NCI-H1048 (cell line): ENCODE data around the gene GRM8.

Source experiments
- DNase-seq: peaks from one replicate; lab custom pipeline; 2025; lab: John Stamatoyannopoulos, UW

Gene GRM8

GRCh38 chr7:126806614-126807013, 446.1 kb downstream of the GRM8 start:
- DNase-seq, result no peak

- DNase-seq, result no peak
Observed at GRCh38 chr7:126805351-126805750, 447.4 kb downstream of the GRM8 start.

- DNase-seq, result no peak
Observed at GRCh38 chr7:126804604-126805003, 448.1 kb downstream of the GRM8 start.

- DNase-seq, result no peak
Observed at GRCh38 chr7:126803990-126804389, 448.8 kb downstream of the GRM8 start.

- DNase-seq, result peak; percentile 52
Observed at GRCh38 chr7:126803060-126803665, 449.6 kb downstream of the GRM8 start.

GRCh38 chr7:126801733-126802132, 451.0 kb downstream of the GRM8 start:
- no peak for DNase-seq

GRCh38 chr7:126799541-126799940, 453.2 kb downstream of the GRM8 start:
- DNase-seq, result no peak

GRCh38 chr7:126792521-126792920, 460.2 kb downstream of the GRM8 start:
- DNase-seq, result no peak

GRCh38 chr7:126791306-126791705, 461.4 kb downstream of the GRM8 start:
- no peak for DNase-seq

- DNase-seq, result no peak
Observed at GRCh38 chr7:126790763-126791162, 462.0 kb downstream of the GRM8 start.

- DNase-seq, result no peak
Observed at GRCh38 chr7:126783613-126784012, 469.1 kb downstream of the GRM8 start.

GRCh38 chr7:126780993-126781392, 471.7 kb downstream of the GRM8 start:
- DNase-seq, result no peak

GRCh38 chr7:126778101-126778500, 474.6 kb downstream of the GRM8 start:
- DNase-seq, result no peak

GRCh38 chr7:126776498-126776897, 476.2 kb downstream of the GRM8 start:
- DNase-seq, result no peak

- no peak for DNase-seq
Observed at GRCh38 chr7:126774077-126774476, 478.7 kb downstream of the GRM8 start.

- no peak for DNase-seq
Observed at GRCh38 chr7:126768836-126769235, 483.9 kb downstream of the GRM8 start.

- no peak for DNase-seq
Observed at GRCh38 chr7:126760914-126761577, 491.7 kb downstream of the GRM8 start.

- DNase-seq, result no peak
Observed at GRCh38 chr7:126755381-126755780, 497.4 kb downstream of the GRM8 start.

GRCh38 chr7:126750207-126750911, 502.4 kb downstream of the GRM8 start:
- no peak for DNase-seq

GRCh38 chr7:126728967-126729366, 523.8 kb downstream of the GRM8 start:
- no peak for DNase-seq

GRCh38 chr7:126727930-126728391, 524.8 kb downstream of the GRM8 start:
- DNase-seq, result no peak

- no peak for DNase-seq
Observed at GRCh38 chr7:126723966-126724544, 528.7 kb downstream of the GRM8 start.

- DNase-seq, result no peak
Observed at GRCh38 chr7:126720232-126720631, 532.5 kb downstream of the GRM8 start.
